ENCODE measurements around the gene CRYGN. TPM values are rescaled to one million over a fixed set of nuclear protein-coding genes. Genes with fewer than 3 reads are reported as not detected.
A peak's percentile ranks its signal among the peaks of the same experiment; 100 is the strongest.

Gene CRYGN
- total RNA-seq: under 1 TPM in 1 of 2 experiments, not detected in 1; 0.21 TPM

GRCh38 chr7:151439855-151440798 is at the start of gene CRYGN:
TSS of gene CRYGN (minus strand) at chr7:151440141. CDS start at chr7:151439917, 224 bp downstream.
- no peak for DNase-seq
- Mint-ChIP-seq H3K27me3 (no peaks in the 10 kb centered on the region), H3K4me1 (ENCODE audit: low read depth) (peaks cover 28% of the 10 kb centered on the region), H3K27ac (no peak within 1 kb of the TSS), H3K4me3 (peak within 1 kb of the TSS; percentile 41), H3K36me3 (no peaks in the 10 kb centered on the region), H3K9me3 (no peaks in the 10 kb centered on the region)
- CTCF ChIA-PET: interaction anchor here (0.9 to 14.5 kb wide), 5 partner anchors 8 to 135 kb away, joined by 3 to 384 read pairs (median 10); no protein-coding TSS in a partner anchor
- POLR2A ChIA-PET: no interaction called here
- intact Hi-C loops (cut with micrococcal nuclease): loop anchor here (5.0 kb wide), 1 partner anchor 437 kb away; the partner anchor contains the start of gene PRKAG2

- ChIA-PET POLR2A (no interaction called here), CTCF (no interaction called here)
- no peaks in the 10 kb centered on the region for H3K9me3 Mint-ChIP-seq
- H3K27ac Mint-ChIP-seq: no peak overlapping the region
- H3K36me3 Mint-ChIP-seq: peaks cover 35% of the 10 kb centered on the region
- H3K4me1 Mint-ChIP-seq (ENCODE audit: low read depth): peaks cover 35% of the 10 kb centered on the region
- DNase-seq: no peak
- no peaks in the 10 kb centered on the region for H3K27me3 Mint-ChIP-seq
- no peak overlapping the region for H3K4me3 Mint-ChIP-seq
- intact Hi-C loops (cut with micrococcal nuclease): no loop called here
Observed at GRCh38 chr7:151489498-151489897, 49.6 kb upstream of the CRYGN start.

- POLR2A ChIA-PET: no interaction called here
- no peaks in the 10 kb centered on the region for H3K27me3 Mint-ChIP-seq
- H3K36me3 Mint-ChIP-seq: peaks cover 46% of the 10 kb centered on the region
- DNase-seq: no peak
- CTCF ChIA-PET: no interaction called here
- no peak overlapping the region for H3K27ac Mint-ChIP-seq
- H3K9me3 Mint-ChIP-seq: no peaks in the 10 kb centered on the region
- peaks cover 31% of the 10 kb centered on the region for H3K4me1 Mint-ChIP-seq (ENCODE audit: low read depth)
- intact Hi-C loops (cut with micrococcal nuclease): no loop called here
- no peak overlapping the region for H3K4me3 Mint-ChIP-seq
Observed at GRCh38 chr7:151488096-151488495, 48.2 kb upstream of the CRYGN start.

GRCh38 chr7:151487228-151487627 is 47.3 kb upstream of the CRYGN start:
- CTCF ChIA-PET: no interaction called here
- peaks cover 54% of the 10 kb centered on the region for H3K36me3 Mint-ChIP-seq

GRCh38 chr7:151486074-151486473 is 46.1 kb upstream of the CRYGN start:
- Mint-ChIP-seq H3K36me3 (peaks cover 61% of the 10 kb centered on the region), H3K27me3 (no peaks in the 10 kb centered on the region), H3K4me1 (ENCODE audit: low read depth) (peaks cover 34% of the 10 kb centered on the region), H3K4me3 (no peak overlapping the region), H3K9me3 (no peaks in the 10 kb centered on the region), H3K27ac (no peak overlapping the region)
- ChIA-PET CTCF (interaction anchor here (1.0 kb wide), 1 partner anchor 275 kb away, joined by 3 read pairs; no protein-coding TSS in a partner anchor), POLR2A (interaction anchor here (0.5 kb wide), 1 partner anchor 702 kb away, joined by 3 read pairs; no protein-coding TSS in a partner anchor)
- intact Hi-C loops (cut with micrococcal nuclease): no loop called here
- DNase-seq: no peak

More at GRCh38 chr7:151487228-151487627, 47.3 kb upstream of the CRYGN start:
- intact Hi-C loops (cut with micrococcal nuclease): no loop called here
- no peak for DNase-seq
- POLR2A ChIA-PET: no interaction called here
- no peaks in the 10 kb centered on the region for H3K27me3 Mint-ChIP-seq
- H3K4me3 Mint-ChIP-seq: no peak overlapping the region
- H3K9me3 Mint-ChIP-seq: no peaks in the 10 kb centered on the region
- peaks cover 34% of the 10 kb centered on the region for H3K4me1 Mint-ChIP-seq (ENCODE audit: low read depth)
- no peak overlapping the region for H3K27ac Mint-ChIP-seq

GRCh38 chr7:151484971-151485707 is 45.2 kb upstream of the CRYGN start:
- no peaks in the 10 kb centered on the region for H3K9me3 Mint-ChIP-seq
- H3K36me3 Mint-ChIP-seq: peaks cover 58% of the 10 kb centered on the region
- intact Hi-C loops (cut with micrococcal nuclease): no loop called here
- ChIA-PET POLR2A (interaction anchor here (0.5 to 0.7 kb wide), 2 partner anchors 147 to 701 kb away, joined by 3 read pairs; no protein-coding TSS in a partner anchor), CTCF (interaction anchor here (0.6 to 1.2 kb wide), 2 partner anchors 36 to 60 kb away, joined by 3 to 4 read pairs; no protein-coding TSS in a partner anchor)
- peaks cover 31% of the 10 kb centered on the region for H3K4me1 Mint-ChIP-seq (ENCODE audit: low read depth)
- no peak overlapping the region for H3K27ac Mint-ChIP-seq
- peak; percentile 39 for DNase-seq
- H3K4me3 Mint-ChIP-seq: no peak overlapping the region
- H3K27me3 Mint-ChIP-seq: no peaks in the 10 kb centered on the region

GRCh38 chr7:151483711-151483983 is 43.7 kb upstream of the CRYGN start:
- Mint-ChIP-seq H3K4me3 (no peak overlapping the region), H3K9me3 (no peaks in the 10 kb centered on the region), H3K27me3 (no peaks in the 10 kb centered on the region), H3K27ac (no peak overlapping the region), H3K4me1 (ENCODE audit: low read depth) (peaks cover 36% of the 10 kb centered on the region), H3K36me3 (peaks cover 56% of the 10 kb centered on the region)
- ChIA-PET POLR2A (no interaction called here), CTCF (interaction anchor here (1.5 kb wide), 1 partner anchor 276 kb away, joined by 3 read pairs; no protein-coding TSS in a partner anchor)
- intact Hi-C loops (cut with micrococcal nuclease): no loop called here
- no peak for DNase-seq

GRCh38 chr7:151482883-151483710 is 43.2 kb upstream of the CRYGN start:
- POLR2A ChIA-PET: no interaction called here
- intact Hi-C loops (cut with micrococcal nuclease): no loop called here
- Mint-ChIP-seq H3K27ac (no peak overlapping the region), H3K4me3 (no peak overlapping the region), H3K4me1 (ENCODE audit: low read depth) (peaks cover 36% of the 10 kb centered on the region), H3K27me3 (no peaks in the 10 kb centered on the region), H3K9me3 (no peaks in the 10 kb centered on the region), H3K36me3 (peaks cover 54% of the 10 kb centered on the region)
- no peak for DNase-seq
- CTCF ChIA-PET: interaction anchor here (1.5 kb wide), 1 partner anchor 277 kb away, joined by 3 read pairs; no protein-coding TSS in a partner anchor

GRCh38 chr7:151481650-151482505 is 41.9 kb upstream of the CRYGN start:
- POLR2A ChIA-PET: no interaction called here
- DNase-seq: no peak
- CTCF ChIA-PET: interaction anchor here (0.7 to 0.9 kb wide), 2 partner anchors 178 to 1692 kb away, joined by 3 read pairs; no protein-coding TSS in a partner anchor
- no peaks in the 10 kb centered on the region for H3K27me3 Mint-ChIP-seq
- peaks cover 39% of the 10 kb centered on the region for H3K4me1 Mint-ChIP-seq (ENCODE audit: low read depth)
- intact Hi-C loops (cut with micrococcal nuclease): no loop called here
- H3K27ac Mint-ChIP-seq: no peak overlapping the region
- no peaks in the 10 kb centered on the region for H3K9me3 Mint-ChIP-seq
- peaks cover 54% of the 10 kb centered on the region for H3K36me3 Mint-ChIP-seq
- H3K4me3 Mint-ChIP-seq: no peak overlapping the region

- Mint-ChIP-seq H3K4me3 (no peak overlapping the region), H3K27ac (no peak overlapping the region), H3K9me3 (no peaks in the 10 kb centered on the region), H3K36me3 (peaks cover 44% of the 10 kb centered on the region), H3K4me1 (ENCODE audit: low read depth) (peaks cover 22% of the 10 kb centered on the region), H3K27me3 (no peaks in the 10 kb centered on the region)
- no peak for DNase-seq
- ChIA-PET CTCF (interaction anchor here (0.6 to 1.4 kb wide), 2 partner anchors 15 to 33 kb away, joined by 3 to 4 read pairs; no protein-coding TSS in a partner anchor), POLR2A (no interaction called here)
- intact Hi-C loops (cut with micrococcal nuclease): no loop called here
Observed at GRCh38 chr7:151477867-151478266, 37.9 kb upstream of the CRYGN start.
